Measurements from ENCODE around the gene VAV3.

The VAV3 gene

GRCh38 chr1:107795994-107796393 is 169.0 kb downstream of the VAV3 start:
- Histone ChIP-seq H3K36me3 (ENCODE audit: insufficient read depth, low read length) (no peaks in the 10 kb centered on the region), H3K27ac (ENCODE audit: low read depth, low read length) (no peak overlapping the region), H3K79me2 (ENCODE audit: control insufficient read depth, insufficient read depth, low read length, unreplicated experiment) (no peaks in the 10 kb centered on the region), H3K4me1 (ENCODE audit: control insufficient read depth, insufficient read depth, low read length, unreplicated experiment) (no peaks in the 10 kb centered on the region), H2AFZ (ENCODE audit: low read length, unreplicated experiment) (no peak overlapping the region), H3K27me3 (ENCODE audit: insufficient read depth, low read length) (peaks cover 6% of the 10 kb centered on the region; the same call in 1 of the 2 replicates), H3K4me3 (ENCODE audit: low read depth, low read length) (no peak overlapping the region)

- Histone ChIP-seq H3K79me2 (ENCODE audit: control insufficient read depth, insufficient read depth, low read length, unreplicated experiment) (no peaks in the 10 kb centered on the region), H3K36me3 (ENCODE audit: insufficient read depth, low read length) (no peaks in the 10 kb centered on the region), H3K27ac (ENCODE audit: low read depth, low read length) (no peak overlapping the region), H2AFZ (ENCODE audit: low read length, unreplicated experiment) (no peak overlapping the region), H3K27me3 (ENCODE audit: insufficient read depth, low read length) (peaks cover 6% of the 10 kb centered on the region; the same call in 1 of the 2 replicates), H3K4me1 (ENCODE audit: control insufficient read depth, insufficient read depth, low read length, unreplicated experiment) (no peaks in the 10 kb centered on the region), H3K4me3 (ENCODE audit: low read depth, low read length) (no peak overlapping the region)
Observed at GRCh38 chr1:107795441-107795840, 169.5 kb downstream of the VAV3 start.

DNA sequence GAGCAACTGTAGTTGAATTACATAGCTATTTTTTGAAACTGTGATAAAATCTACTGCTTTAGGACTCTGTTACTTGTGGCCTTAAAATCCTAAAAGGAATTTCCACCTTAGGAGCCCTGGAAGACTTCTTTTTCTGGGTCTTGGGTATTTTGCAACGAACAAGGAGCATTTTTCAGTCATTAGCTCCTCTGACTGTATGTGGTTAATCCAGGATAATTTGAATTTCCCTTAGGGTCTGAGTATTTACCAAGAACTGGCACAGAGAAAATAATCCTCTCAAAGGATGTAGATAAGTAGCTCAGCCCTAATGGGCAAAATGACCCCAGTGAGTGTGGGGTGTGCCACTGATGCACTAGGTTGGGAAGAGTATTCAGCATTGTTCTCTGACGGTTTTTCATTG is 170.4 kb downstream of the VAV3 start:
- H2AFZ ChIP-seq (ENCODE audit: low read length, unreplicated experiment): no peak overlapping the region
- H3K4me1 ChIP-seq (ENCODE audit: control insufficient read depth, insufficient read depth, low read length, unreplicated experiment): no peaks in the 10 kb centered on the region
- no peak overlapping the region for H3K27ac ChIP-seq (ENCODE audit: low read depth, low read length)
- peaks cover 6% of the 10 kb centered on the region; the same call in 1 of the 2 replicates for H3K27me3 ChIP-seq (ENCODE audit: insufficient read depth, low read length)
- no peaks in the 10 kb centered on the region for H3K79me2 ChIP-seq (ENCODE audit: control insufficient read depth, insufficient read depth, low read length, unreplicated experiment)
- H3K36me3 ChIP-seq (ENCODE audit: insufficient read depth, low read length): no peaks in the 10 kb centered on the region
- H3K4me3 ChIP-seq (ENCODE audit: low read depth, low read length): no peak overlapping the region

- Histone ChIP-seq H2AFZ (ENCODE audit: low read length, unreplicated experiment) (no peak overlapping the region), H3K4me3 (ENCODE audit: low read depth, low read length) (no peak overlapping the region), H3K36me3 (ENCODE audit: insufficient read depth, low read length) (no peaks in the 10 kb centered on the region), H3K79me2 (ENCODE audit: control insufficient read depth, insufficient read depth, low read length, unreplicated experiment) (no peaks in the 10 kb centered on the region), H3K27me3 (ENCODE audit: insufficient read depth, low read length) (peaks cover 6% of the 10 kb centered on the region; the same call in 1 of the 2 replicates), H3K27ac (ENCODE audit: low read depth, low read length) (no peak overlapping the region), H3K4me1 (ENCODE audit: control insufficient read depth, insufficient read depth, low read length, unreplicated experiment) (no peaks in the 10 kb centered on the region)
Observed at GRCh38 chr1:107793896-107794453, 171.0 kb downstream of the VAV3 start.

GRCh38 chr1:107791348-107791747 is 173.6 kb downstream of the VAV3 start:
- H3K27ac ChIP-seq (ENCODE audit: low read depth, low read length): no peak overlapping the region
- H3K36me3 ChIP-seq (ENCODE audit: insufficient read depth, low read length): no peaks in the 10 kb centered on the region
- H3K4me3 ChIP-seq (ENCODE audit: low read depth, low read length): no peak overlapping the region
- peaks cover 6% of the 10 kb centered on the region; the same call in 1 of the 2 replicates for H3K27me3 ChIP-seq (ENCODE audit: insufficient read depth, low read length)
- no peaks in the 10 kb centered on the region for H3K4me1 ChIP-seq (ENCODE audit: control insufficient read depth, insufficient read depth, low read length, unreplicated experiment)
- no peaks in the 10 kb centered on the region for H3K79me2 ChIP-seq (ENCODE audit: control insufficient read depth, insufficient read depth, low read length, unreplicated experiment)
- H2AFZ ChIP-seq (ENCODE audit: low read length, unreplicated experiment): no peak overlapping the region

DNA sequence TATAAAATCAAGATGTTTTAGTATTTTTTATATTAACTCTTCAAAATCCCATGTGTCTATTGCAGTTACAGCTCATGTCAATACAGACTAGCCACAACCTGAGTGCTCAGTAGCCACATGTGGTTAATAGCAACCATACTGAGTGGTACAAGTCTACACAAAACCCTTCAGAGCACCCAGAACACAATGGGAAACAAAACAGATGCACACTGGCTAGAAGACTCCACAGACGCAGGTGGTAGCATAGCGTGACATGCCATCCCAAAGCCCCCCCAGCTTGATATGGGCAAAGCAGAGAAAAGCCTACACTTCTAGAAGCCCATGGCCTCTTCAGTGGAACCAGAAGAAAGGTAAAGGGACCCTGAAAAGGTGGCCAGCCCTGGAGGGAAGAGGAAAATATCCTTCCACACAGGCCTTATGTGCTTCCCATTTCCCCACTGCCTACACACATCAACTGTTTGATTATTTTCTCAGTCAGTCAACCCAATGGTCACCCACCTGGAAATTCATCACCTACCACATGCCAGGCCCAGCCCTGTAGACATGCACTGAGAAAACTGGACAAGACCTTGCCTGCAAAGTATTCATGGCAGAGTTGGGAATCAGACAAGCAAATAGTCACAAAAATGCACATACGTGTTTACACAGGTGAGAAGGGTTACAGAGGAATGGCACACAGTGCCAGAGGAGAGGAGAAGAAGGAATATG is 175.0 kb downstream of the VAV3 start:
- no peak overlapping the region for H3K27ac ChIP-seq (ENCODE audit: low read depth, low read length)
- H3K4me1 ChIP-seq (ENCODE audit: control insufficient read depth, insufficient read depth, low read length, unreplicated experiment): no peaks in the 10 kb centered on the region
- no peaks in the 10 kb centered on the region for H3K36me3 ChIP-seq (ENCODE audit: insufficient read depth, low read length)
- no peak overlapping the region for H3K4me3 ChIP-seq (ENCODE audit: low read depth, low read length)
- peaks cover 6% of the 10 kb centered on the region; the same call in 1 of the 2 replicates for H3K27me3 ChIP-seq (ENCODE audit: insufficient read depth, low read length)
- H3K79me2 ChIP-seq (ENCODE audit: control insufficient read depth, insufficient read depth, low read length, unreplicated experiment): no peaks in the 10 kb centered on the region
- no peak overlapping the region for H2AFZ ChIP-seq (ENCODE audit: low read length, unreplicated experiment)

- H3K27ac ChIP-seq (ENCODE audit: low read depth, low read length): no peak overlapping the region
- no peaks in the 10 kb centered on the region for H3K36me3 ChIP-seq (ENCODE audit: insufficient read depth, low read length)
- H2AFZ ChIP-seq (ENCODE audit: low read length, unreplicated experiment): no peak overlapping the region
- H3K79me2 ChIP-seq (ENCODE audit: control insufficient read depth, insufficient read depth, low read length, unreplicated experiment): no peaks in the 10 kb centered on the region
- H3K27me3 ChIP-seq (ENCODE audit: insufficient read depth, low read length): no peaks in the 10 kb centered on the region
- H3K4me3 ChIP-seq (ENCODE audit: low read depth, low read length): peak overlapping the region; percentile 59
- H3K4me1 ChIP-seq (ENCODE audit: control insufficient read depth, insufficient read depth, low read length, unreplicated experiment): no peaks in the 10 kb centered on the region
Observed at GRCh38 chr1:107788206-107789202, 176.5 kb downstream of the VAV3 start.

- H3K27ac ChIP-seq (ENCODE audit: low read depth, low read length): no peak overlapping the region
- no peaks in the 10 kb centered on the region for H3K79me2 ChIP-seq (ENCODE audit: control insufficient read depth, insufficient read depth, low read length, unreplicated experiment)
- H3K4me3 ChIP-seq (ENCODE audit: low read depth, low read length): no peak overlapping the region
- H3K4me1 ChIP-seq (ENCODE audit: control insufficient read depth, insufficient read depth, low read length, unreplicated experiment): no peaks in the 10 kb centered on the region
- H3K36me3 ChIP-seq (ENCODE audit: insufficient read depth, low read length): no peaks in the 10 kb centered on the region
- no peaks in the 10 kb centered on the region for H3K27me3 ChIP-seq (ENCODE audit: insufficient read depth, low read length)
- H2AFZ ChIP-seq (ENCODE audit: low read length, unreplicated experiment): no peak overlapping the region
Observed at GRCh38 chr1:107787299-107787698, 177.7 kb downstream of the VAV3 start.

DNA sequence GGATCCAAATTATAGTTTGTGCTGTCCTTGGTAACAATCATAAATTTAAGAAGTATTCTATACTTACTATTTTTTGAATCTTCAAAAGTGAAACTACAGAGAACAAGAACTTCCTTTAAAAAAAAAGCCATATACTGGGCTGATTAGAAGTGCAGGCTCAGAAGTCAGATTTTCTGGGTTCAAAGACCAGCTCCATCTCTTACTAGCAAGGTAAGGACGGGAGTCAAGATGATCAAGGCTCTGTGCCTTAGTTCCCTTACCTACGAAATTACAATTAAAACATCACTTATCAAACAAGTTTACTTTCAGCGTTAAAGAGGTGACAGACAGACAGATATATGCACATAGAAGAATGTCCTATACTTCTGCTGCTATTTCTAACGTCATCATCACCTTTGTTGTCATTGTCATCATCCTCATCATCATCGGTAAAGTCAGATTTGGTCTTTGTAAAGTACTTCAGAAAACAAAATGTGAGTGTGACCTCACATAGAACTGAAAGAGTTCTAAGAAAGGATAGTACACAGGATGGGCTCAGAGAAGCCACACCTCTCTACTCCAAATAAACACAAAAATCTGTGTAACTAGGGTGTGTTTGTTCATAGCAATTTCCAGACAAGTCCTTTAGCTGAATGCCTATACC is 178.7 kb downstream of the VAV3 start:
- Histone ChIP-seq H3K4me3 (ENCODE audit: low read depth, low read length) (no peak overlapping the region), H3K27ac (ENCODE audit: low read depth, low read length) (no peak overlapping the region), H3K79me2 (ENCODE audit: control insufficient read depth, insufficient read depth, low read length, unreplicated experiment) (no peaks in the 10 kb centered on the region), H3K27me3 (ENCODE audit: insufficient read depth, low read length) (no peaks in the 10 kb centered on the region), H2AFZ (ENCODE audit: low read length, unreplicated experiment) (no peak overlapping the region), H3K36me3 (ENCODE audit: insufficient read depth, low read length) (no peaks in the 10 kb centered on the region), H3K4me1 (ENCODE audit: control insufficient read depth, insufficient read depth, low read length, unreplicated experiment) (no peaks in the 10 kb centered on the region)

DNA sequence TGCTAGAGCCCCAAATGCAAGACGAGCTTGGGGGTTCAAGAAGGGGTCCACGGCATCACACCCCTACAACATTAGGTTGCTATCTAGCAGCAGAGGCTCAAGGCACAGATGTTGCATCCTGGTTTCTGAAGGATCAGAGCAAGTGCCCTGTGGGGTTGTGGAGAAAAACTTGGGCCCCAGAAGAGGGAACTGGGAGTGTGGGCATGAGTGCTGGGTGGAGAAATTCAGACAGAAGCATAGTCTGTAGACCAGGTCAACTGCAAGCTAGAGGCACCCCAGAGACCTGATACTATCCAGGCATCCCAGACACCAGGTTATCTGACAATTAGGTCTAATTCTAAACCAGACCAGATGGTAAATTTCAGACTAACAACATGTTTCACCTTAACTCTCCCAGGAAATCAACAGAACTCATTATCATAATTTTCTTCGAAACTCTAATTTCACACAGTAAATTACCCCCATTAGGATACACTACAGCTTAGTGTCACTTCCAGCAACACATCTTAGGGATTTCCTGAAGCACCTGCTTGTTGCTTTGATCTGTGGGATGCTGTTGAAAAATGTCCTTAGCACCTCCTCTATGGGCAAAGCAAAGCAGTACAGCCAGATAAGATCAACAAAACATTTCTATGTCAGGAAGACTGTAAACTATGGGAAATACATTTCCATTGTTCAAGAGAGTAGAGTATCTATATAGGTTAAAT is 179.3 kb downstream of the VAV3 start:
- no peak overlapping the region for H3K4me3 ChIP-seq (ENCODE audit: low read depth, low read length)
- no peak overlapping the region for H2AFZ ChIP-seq (ENCODE audit: low read length, unreplicated experiment)
- no peak overlapping the region for H3K27ac ChIP-seq (ENCODE audit: low read depth, low read length)
- H3K4me1 ChIP-seq (ENCODE audit: control insufficient read depth, insufficient read depth, low read length, unreplicated experiment): no peaks in the 10 kb centered on the region
- no peaks in the 10 kb centered on the region for H3K36me3 ChIP-seq (ENCODE audit: insufficient read depth, low read length)
- no peaks in the 10 kb centered on the region for H3K27me3 ChIP-seq (ENCODE audit: insufficient read depth, low read length)
- no peaks in the 10 kb centered on the region for H3K79me2 ChIP-seq (ENCODE audit: control insufficient read depth, insufficient read depth, low read length, unreplicated experiment)
